ENCODE results near the gene USP22. TPM values are rescaled to one million over a fixed set of nuclear protein-coding genes. Genes with fewer than 3 reads are reported as not detected.

USP22 gene
- 380 TPM for total RNA-seq

DNA sequence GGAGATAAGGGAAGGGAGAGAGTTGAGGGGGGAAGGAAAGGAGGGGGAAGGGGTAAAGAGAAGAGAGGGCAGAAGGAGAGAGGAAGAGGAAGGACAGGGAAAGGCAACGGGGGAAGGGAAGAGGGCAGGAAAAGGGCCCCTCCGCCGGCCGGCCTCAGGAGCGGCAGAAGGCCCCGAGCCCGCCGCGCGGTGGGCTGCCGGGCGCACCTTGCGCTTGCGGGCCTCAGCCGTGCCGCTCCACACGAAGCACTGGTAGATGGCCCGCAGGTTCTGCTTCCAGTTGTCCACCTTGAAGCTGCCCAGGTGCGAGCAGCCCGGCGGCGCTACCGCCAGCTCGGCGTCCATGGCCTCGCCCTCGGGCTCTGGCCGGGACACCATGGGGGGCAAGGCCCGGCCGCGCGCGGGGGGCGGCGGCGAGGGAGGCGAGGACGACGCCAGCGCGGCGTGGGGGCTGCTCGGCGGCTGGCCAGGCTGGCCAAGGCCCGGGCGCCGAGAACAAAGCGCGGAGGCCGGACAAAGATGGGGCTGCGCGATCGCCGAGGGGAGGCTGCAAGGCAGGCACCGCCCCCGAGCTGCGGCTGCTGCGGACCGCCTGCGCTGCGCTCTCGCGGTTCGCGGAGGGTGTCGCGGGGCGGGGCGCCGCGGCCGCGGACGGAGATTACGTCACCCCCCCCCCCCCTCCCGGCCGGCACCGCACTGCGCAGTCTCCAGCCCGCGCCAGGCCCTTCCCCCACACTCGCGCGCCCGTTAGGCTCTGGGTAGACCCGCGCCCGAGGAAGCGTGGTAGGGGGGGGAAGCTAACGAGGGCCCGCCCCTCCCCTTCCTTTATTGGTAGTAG lies at the start of gene USP22:
Gene USP22 (minus strand): TSS at position 554 of the 838 bp plus-strand sequence. CDS start 176 bp downstream, at position 378.

Other genes with a start within 250 kb of the USP22 start
- 20.0 TPM for gene DHRS7B, start 84.0 kb upstream of the USP22 start, total RNA-seq
- gene TMEM11, start 171.2 kb upstream of the USP22 start, total RNA-seq = 23.1 TPM
- gene NATD1, start 210.4 kb upstream of the USP22 start, total RNA-seq = 9.5 TPM
- gene MAP2K3, start 241.7 kb upstream of the USP22 start, total RNA-seq = 15.3 TPM

Measured in camera-type eye (tissue), 1 donor.